ENCODE data around the gene TRIM49D1.
"Not testable (repeated sequence)": the region's sequence is repeated elsewhere in the genome, so short reads cannot be mapped to it uniquely, and the experiment has no call there.

DNA sequence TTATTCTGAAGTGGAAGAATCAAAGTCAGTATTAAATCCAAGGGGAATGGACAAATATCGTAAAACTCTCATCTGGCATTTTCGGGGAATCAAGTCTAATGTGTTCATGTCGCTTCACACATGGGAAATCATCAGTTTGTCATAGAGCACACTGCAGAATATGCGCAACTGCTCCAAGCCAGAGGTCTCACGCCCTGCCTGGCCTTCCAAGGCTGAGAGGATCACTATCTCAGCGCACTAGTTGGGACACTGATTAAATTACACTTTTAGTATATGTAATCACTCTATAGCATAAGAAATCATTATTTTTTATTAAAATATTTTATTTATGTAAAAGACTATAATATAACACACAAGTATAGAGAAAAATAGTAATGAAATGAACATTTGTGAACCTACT is 38.8 kb upstream of the TRIM49D1 start:
- TF ChIP-seq, protein P1, sequence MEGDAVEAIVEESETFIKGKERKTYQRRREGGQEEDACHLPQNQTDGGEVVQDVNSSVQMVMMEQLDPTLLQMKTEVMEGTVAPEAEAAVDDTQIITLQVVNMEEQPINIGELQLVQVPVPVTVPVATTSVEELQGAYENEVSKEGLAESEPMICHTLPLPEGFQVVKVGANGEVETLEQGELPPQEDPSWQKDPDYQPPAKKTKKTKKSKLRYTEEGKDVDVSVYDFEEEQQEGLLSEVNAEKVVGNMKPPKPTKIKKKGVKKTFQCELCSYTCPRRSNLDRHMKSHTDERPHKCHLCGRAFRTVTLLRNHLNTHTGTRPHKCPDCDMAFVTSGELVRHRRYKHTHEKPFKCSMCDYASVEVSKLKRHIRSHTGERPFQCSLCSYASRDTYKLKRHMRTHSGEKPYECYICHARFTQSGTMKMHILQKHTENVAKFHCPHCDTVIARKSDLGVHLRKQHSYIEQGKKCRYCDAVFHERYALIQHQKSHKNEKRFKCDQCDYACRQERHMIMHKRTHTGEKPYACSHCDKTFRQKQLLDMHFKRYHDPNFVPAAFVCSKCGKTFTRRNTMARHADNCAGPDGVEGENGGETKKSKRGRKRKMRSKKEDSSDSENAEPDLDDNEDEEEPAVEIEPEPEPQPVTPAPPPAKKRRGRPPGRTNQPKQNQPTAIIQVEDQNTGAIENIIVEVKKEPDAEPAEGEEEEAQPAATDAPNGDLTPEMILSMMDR (IDR thresholded peaks at IDR 0.05) = not testable (repeated sequence)
- not testable (repeated sequence) for TF ChIP-seq POLR2A (IDR thresholded peaks at IDR 0.05)
